HG03520 (cell line): ENCODE measurements around the gene HEXA.

Source experiments
- ATAC-seq: cut with Tn5 transposase; IDR thresholded peaks from one replicate; pipeline ENCODE4 v1.9.1; 2021; ENCODE audit warnings: mild to moderate bottlenecking, moderate library complexity; ENCODE audit not compliant: unreplicated experiment

HEXA gene

DNA sequence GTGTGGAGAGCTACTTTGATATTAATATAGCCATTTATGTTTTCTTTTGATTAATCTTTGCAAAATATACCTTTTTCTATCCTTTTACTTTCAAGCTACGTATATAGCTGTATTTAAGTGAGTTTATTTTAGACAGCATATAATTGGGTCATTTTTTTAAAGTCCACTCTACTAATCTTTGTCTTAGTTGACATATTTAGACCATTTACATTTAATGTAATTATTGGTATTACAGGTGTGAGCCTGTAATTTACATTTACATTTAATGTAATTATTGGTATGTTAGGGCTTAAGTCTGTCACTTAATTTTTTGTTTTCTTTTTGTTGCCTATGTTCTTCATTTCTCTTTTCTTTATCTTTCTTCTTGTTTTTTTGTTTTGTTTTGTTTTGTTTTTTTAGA is 52.1 kb downstream of the HEXA start:
- ATAC-seq: no peak

DNA sequence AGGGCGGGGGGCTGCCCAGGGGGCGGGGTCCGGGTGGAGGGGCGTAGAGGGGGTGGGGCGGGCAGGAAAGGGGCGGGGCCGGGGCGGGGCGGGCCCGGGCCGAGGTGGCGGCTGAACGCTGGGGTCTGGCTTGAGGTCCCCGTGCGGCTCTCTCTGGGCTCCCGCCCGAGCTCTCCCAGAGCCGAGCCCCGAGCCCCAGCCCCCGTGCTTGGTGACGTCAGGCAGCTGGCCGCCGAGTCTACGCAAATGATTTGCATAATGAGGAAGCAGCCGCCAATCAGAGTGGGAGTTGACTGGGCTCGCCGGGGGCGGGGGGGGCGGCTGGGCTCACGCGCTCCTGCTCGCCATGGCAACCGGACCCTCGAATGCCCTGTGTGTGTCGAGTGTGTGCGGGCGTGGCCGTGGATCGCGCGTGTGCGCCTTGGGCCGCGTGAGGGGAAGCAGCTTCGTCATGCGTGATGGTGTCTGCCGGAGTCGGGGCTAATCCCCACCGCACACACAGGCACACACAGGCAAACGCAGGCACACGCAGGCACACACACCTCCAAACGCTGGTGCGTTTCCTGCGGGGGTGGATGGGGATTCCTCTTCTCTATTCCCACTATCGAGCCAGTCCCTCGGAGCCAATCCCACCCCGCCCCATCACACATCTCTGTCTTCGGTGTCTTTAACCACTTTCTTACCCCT is 55.7 kb downstream of the HEXA start, which contains the start of gene CELF6:
Gene CELF6, minus strand, starts transcription at position 173 of the 687 bp plus-strand sequence. CDS start 283 bp downstream, outside the sequence.
- peak; percentile 59 for ATAC-seq

DNA sequence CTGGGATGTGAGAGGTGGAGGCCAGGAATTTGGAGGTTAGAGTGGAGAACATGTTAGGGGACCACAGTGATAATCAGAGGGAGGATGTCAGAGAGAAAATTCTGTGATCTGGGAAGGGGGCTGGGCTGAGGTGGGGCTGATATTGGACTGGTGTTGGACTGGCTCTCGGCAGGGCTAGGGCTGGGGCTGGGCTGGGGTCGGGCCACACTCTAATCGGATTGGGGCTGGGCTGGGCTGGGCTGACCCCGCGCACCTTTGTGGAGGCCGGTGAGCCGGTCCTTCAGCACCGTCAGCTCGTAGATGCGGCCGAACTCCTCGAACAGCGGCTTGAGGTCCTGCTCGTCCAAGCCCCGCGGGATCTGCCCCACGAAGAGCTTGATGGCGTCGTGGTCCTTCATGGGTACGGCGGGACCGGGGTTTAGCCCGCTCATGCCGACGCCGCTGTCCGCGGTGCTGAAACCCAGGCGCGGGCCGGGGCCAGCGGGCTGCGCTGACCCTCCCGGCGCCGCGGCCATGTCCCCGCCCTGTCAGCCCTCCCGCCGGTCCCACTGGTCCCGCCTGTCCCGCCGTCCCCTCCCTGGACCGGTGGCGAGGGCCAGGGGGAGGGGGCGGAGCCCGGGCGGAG is 56.3 kb downstream of the HEXA start:
- ATAC-seq: no peak

DNA sequence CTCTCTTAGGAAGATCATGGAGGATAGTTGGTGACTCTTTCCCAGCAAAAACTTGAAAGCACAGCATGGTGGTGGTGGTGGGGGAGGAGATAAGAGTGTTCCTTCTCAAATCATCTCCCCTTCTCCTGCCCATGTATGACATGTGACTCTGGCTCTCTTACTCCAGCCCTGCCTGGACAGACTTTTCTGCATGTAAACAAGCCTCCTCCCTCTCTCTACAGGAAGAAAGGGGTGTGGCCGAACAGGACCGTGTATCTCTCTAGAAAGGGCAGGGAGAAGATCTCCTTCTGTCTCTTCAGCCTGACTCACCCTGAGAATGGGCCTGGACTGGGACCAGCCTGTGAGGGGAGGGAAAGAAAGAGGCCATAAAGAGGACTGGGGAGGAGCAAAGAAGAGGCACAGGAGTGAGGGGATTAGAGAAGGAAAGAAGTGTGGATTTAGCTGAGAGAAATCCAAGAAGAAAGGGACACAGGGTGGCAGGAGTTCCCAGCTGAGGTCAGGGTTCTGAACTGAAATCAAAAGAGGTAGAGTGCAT is 57.3 kb downstream of the HEXA start:
- no peak for ATAC-seq

DNA sequence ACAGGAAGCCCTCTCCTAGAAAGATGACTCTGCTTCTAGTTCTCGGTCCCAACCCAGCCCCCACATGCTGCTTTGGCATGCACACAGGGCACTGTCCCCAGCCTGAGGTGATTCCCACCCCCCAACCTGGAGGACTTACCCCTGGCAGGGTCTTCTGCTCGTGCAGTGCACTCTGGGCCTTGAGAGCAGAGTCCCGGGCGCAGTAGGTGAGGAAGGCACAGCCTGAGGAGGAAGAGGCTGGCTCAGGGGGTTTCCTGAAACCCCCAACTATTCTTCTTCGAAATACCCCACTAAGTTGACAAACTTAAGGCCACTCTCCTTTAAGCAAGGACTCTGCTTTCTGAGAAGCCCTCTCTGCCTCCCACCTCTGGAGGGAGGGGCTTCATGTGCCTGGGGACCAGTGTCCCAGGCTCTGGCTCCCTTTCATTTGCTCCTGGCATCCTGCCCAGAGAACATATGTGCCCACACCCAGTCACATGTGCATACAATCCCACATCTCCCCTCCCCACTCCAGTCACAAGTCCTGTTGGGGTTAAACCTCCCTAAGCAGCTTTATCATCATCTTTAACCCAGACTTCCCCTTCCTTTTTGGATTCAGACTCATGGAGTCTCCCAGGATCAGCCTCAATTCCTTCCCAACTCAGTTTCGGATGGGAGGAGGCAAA is 60.0 kb downstream of the HEXA start:
- no peak for ATAC-seq

DNA sequence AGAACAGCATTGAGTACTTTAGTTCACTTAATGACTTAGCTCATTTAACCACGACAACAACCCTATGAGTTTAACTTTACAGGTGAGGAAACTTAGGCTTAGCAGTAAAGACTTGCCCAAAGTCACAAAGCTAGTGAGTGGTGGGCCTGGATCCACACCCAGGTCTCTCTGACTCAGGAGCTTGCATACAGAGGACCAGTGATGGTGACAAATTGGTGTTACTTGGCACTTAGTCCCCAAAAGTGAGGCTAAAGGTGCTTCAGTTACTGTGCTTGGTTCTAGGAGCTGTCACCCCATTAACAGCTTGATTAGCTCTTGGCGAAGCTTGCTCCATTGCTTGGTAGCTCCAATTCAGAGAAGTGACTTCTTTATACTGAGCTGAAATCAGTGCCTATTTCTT is 61.9 kb downstream of the HEXA start:
- no peak for ATAC-seq

DNA sequence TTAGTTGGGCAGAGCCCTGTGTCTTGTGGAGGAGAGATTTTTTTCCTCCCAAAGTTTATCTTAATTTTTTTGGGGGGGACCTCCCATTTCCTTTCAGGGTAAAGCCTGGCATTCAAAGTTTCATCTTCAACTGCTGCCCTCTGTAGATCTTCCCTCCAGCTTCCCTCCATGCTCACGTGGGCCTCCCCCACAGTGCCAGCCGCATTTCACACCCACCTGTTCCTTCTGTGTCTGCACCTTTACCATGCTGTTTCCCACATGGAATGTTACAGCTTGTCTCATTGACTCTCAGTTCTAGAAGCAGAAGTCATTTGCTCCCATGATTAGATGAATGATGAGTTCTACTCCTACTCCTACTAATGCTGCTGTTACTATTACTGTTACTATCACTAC is 62.4 kb downstream of the HEXA start:
- ATAC-seq: no peak

DNA sequence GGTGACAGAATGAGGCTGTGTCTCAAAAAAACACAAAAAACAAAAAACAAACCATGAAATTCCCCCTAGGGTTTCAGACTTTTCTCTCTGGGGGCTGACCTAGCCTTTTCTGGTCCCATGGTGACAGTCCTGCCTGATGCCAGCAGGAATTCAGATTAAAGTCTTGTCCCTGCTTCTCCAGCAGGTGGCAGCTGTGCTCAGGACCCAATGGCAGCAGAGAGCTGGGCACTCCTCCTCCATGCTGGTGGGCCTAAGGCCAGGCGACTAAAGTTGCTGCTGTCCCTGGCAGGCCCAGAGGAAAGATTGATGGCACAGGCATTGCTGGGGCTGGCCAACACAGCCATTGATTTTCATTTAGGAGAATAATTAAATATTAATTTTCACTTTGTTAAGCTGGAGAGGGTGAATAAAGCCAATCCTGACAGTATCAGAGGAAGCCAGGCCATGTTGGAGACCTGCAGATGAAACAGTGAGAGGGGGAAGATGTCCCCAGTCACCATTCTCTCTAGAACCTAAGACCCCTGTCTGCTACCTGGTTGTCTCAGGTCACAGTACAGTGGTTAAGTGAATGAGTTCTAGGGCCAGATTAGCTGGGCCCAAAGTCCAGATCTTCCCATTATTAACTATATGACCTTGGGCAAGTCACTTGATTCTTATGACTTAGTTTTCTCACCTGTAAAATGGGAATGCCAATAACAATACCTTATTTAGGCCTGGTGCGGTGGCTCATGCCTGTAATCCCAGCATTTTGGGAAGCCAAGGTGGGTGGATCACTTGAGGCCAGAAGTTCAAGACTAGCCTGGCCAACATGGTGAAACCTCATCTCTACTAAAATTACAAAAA is 63.0 kb downstream of the HEXA start:
- ATAC-seq: no peak

DNA sequence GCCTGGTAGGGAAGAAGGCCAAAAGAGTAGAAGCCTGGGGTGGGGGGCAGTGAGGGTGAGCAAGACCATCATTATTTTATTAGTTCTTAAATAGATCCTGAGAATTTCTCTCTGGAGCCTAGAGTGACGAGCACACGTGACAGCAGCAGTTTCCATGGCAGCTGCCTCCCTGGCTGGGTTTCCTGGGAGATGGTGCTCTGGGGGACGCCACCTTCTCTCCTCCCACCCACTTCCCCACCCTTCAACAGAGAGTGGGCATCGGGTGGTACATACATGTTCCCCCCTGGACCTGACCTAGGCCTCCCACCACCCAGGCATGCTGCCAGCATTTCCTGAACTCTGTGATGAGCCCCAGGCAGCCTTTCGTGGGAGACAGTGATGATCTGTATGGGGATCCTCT is 68.8 kb downstream of the HEXA start:
- ATAC-seq: no peak

DNA sequence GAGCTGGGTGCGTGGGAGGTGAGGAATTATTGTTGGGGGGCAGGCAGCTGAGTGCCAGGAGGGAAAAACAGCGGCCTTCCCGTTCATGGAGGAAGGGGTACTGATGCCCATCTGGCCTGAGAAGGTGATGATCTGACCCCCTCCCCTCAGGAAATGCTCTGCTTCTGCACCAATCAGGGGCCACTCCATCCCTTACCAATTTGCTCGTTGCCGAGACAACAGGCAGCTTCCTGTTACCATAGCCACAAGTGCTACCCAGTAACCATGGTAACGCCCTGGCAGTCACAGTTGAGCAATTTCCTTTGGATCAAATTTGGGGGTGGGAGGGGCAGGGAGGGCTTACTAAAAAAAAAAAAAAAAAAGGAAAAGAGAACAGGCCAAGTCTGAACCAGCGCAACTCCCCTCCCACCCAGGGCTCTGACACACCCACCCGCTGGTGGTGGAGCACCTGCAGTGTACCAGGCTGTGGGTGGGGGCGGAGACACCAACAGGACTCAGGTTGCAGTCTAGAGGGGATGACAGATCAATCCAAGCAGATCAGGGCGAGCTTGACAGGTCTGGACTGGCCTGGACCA is 69.5 kb downstream of the HEXA start:
- no peak for ATAC-seq

DNA sequence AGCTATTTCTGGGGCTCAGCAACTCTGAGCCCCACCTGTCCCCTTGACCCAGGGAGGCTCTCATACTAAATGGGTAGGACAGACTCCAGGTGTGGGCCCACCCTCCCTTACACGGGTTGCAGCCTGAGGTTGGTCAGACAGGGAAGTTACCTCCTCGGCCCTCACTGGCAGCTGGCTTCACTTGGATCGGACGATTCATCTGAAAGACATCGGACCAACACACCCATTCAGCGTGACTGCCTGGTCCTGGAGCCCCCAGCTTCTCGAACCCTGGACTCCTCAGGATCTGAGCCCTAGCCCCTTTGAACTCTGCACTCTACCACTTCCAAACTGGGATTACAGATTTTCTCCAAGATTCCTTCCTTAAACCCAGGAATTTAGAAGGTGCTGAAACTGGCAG is 71.2 kb downstream of the HEXA start:
- no peak for ATAC-seq

DNA sequence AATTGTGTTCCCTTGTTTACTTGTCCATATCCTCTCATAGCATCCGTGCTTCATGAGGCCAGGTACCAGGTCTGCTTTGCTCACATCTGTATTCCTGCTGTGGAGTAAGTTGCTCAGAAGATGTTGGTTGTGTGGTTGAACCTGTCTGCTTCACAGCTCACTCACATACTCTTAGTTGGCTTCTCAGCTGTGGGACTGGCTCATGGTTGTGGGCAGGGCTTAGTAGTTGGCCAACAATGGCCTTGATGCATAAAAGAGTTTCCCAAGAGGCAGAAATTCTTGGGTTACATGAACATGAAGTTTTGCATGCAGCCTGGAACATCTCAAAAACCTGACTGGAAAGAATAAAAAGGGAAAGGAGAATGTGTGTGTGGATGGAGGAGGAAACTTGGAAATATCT is 72.9 kb downstream of the HEXA start:
- no peak for ATAC-seq
